Raji (cell line): ENCODE measurements around the gene TRMU.

Source experiments
- POLR2A ChIP-seq: IDR thresholded peaks from 2 replicates; pipeline ENCODE4 v1.6.1; 2011; ENCODE audit warnings: low read depth, low read length, control low read depth; ENCODE audit not compliant: insufficient read depth

TRMU gene

DNA sequence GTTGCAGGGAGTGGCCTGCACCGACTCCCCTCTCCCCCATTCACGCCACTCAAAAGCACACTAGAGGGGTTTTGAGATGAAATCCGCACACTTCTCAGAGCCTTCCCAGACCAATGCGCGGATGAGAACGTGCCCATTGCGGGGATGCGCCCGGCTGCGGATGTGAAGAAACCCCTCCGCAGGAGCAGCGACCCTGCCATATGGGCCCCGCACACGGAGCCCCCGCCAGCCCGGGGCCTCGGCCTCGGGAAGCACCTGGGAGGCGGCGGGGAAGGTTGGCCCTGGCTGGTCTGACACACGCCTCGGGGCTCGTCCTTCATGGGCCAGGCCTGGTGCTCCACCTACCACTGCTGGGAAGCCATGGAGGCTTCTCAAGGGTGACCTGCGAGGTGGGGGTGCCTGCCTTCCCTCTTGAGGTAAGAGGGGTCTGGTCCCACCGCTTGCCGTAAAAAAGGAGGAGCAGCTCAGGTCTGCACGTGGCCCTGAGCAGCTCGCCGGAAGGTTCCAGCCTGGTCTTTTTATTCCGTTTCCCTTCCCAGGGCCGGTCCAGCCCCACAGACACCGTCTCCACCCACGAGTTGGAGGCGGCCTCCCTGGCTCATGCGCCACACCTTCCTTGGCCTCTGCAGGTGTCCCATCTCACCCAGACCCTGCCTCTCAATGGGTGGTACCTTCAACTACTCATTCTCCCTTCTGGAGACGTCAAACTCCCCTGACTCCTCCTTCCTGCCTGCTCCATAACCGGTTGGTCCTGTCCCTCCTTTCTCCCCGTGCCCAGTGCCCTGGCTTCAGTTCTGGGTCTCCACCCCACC lies 39.4 kb downstream of the TRMU start:
- TF ChIP-seq POLR2A, result no peak

DNA sequence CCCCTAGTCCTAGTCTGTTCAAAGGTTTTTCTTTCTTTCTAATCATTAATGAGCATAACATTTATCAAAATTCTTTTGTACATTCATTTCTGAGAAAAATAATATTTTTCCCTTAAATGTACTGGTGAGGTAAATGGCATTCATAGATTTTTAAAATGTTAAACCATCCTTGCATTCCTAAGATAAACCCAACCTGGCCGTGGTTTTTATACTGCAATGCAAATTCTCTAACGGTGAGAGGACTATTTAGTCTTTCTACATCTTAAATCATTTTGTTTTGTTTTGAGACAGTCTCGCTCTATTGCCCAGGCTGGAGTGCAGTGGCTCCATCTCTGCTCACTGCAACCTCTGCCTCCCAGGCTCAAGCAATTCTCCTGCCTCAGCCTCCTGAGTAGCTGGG lies 40.6 kb downstream of the TRMU start:
- no peak for TF ChIP-seq POLR2A

DNA sequence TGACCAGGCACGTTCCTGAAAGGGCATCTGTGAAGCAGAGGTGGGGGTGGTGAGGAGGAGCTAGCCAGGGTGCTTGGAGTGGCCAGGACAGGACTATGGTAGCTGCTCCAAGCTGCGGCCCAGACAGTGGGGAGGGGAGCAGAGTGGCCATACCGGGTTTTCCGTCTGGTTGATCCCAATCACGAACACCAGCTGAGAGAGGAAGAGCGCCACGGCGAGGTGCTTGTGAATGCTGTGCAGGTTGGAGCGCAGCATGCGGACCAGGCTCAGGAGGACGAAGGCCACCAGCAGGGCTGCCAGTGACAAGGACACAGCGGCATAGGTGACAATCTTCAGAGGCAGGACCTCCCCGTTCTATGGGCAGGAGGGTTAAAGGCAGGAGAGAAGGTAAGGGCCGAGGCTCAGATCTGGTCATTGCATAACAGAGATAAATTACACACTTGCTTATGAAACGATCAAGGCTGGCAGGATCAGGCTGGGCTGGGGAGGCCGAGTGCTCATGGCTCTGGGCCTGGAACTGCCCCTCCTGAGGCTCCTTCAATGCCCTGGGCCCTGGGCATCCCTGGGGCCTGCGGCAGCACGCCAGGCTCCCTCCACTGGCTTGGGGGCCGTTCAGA lies 41.5 kb downstream of the TRMU start:
- no peak for TF ChIP-seq POLR2A

DNA sequence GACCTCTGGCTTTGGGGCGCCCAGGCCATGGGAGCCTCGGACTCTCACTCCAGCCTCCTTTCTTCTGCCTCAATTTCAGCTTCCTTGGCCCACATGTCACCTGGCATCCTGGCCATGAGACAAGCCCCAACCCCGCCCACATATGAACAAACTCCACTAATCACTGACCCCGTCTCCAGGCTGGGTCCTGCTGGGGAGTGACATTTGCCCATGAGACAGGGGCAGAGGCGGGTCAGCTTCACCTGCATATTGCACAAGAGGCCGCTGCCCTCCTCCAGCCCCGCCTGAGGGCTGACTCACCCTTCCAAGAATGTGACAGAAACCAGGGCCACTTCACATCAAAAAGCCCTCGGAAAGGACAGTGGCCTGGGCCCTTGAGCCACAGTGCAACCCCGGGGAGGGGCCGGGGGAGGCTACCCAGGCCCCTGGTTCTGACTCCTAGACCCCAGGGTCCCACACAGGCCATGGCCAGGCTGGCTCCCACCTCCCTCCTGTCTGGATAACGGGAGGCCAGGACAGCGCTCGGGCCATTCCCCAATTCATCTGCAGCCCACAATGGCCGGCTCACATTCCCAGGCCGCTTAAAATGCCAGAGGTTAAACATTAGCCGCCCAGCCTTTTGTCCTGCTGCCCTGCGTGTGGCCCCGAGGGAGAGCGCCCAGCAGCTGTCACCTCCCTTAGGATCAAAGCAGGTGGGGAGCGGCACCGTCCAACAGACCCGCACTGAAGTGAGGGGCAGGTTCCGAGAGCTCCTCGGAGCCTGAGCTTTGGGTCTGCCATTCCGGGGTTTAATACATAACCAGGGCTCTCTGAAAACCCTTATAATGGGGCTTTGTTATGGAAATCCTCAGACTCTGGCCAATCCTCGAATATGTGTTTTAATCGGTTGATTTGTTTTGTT lies 42.3 kb downstream of the TRMU start:
- no peak for TF ChIP-seq POLR2A

GRCh38 chr22:46378426-46379065 lies 43.0 kb downstream of the TRMU start:
- TF ChIP-seq POLR2A, result no peak

- TF ChIP-seq POLR2A, result no peak
Measured at GRCh38 chr22:46379066-46379930, 43.8 kb downstream of the TRMU start.

DNA sequence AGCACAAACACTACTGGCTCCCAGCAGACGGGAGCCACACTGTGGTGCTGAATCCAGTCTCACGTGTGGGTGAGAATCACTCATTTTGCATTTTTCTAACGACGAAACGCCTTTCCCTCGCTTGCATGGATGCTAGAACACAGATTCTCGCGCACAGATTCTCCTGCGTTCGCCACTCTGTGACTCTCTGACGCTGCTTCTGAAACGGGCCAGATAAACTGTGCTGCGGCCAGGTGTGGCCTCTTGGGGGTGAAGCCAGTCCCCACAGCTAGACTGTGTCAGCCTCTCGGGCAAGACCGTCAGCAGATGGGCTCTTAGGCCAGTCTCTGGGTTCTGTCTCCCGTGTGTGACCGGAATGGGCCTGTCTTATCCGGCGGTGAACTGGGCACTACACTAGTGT lies 44.6 kb downstream of the TRMU start:
- TF ChIP-seq POLR2A, result no peak

DNA sequence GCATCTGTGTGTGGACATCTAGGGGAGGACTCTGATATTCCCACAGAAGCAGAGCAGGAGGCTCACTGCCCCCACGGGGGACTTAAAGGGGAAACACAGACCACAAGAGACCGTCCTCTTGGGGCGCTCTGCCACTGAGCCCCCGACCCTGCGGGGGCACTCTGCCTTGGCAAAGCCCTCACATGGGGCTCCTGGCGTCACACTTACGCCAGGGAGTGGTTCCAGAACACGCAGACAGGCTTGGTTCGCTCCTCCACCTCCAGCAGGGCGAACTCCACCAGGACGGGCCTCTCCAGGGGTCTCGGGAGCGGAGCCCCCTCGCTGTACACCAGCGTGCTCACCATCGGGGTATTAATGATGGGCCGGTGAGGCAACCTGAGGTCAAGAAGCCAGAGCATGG lies 45.1 kb downstream of the TRMU start:
- no peak for TF ChIP-seq POLR2A

GRCh38 chr22:46381142-46381541 lies 45.6 kb downstream of the TRMU start:
- no peak for TF ChIP-seq POLR2A

- no peak for TF ChIP-seq POLR2A
Measured at GRCh38 chr22:46381731-46382130, 46.2 kb downstream of the TRMU start.

DNA sequence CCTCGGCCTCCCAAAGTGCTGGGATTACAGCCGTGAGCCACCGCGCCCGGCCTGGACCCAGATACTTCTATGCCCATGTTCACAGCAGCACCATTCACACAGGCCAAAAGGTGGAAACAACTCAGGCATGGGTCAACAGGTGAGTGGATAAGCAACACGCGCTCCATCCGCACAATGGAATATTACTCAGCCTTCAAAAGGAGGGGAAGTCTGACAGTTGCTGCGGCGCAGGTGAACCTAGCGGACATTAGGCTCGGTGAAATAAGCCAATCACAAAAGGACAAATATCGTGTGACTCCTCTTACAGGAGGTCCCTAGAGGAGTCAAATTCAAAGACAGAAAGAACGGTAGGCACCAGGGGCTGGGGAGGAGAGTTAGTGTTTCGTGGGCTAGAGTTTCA lies 47.0 kb downstream of the TRMU start:
- no peak for TF ChIP-seq POLR2A

DNA sequence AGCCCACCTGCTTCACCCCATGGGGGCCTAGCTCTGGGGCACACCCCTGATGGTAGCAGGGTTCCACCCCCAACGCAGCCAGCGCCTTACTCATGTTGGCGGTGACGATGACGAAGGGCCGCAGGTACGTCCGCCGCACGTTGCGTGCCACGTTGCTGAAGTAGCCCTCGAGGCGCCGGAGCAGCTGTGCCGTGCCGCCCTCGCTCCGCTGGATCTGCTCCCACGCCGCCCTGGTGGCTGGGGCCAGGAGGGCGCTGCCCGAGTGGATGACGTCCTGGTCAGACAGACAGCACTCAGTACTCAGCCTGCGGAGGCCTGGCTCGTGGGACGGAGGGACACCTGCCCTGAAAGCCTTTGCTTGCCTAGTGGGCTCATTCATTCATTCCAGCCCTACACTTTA lies 50.8 kb downstream of the TRMU start:
- TF ChIP-seq POLR2A, result no peak

DNA sequence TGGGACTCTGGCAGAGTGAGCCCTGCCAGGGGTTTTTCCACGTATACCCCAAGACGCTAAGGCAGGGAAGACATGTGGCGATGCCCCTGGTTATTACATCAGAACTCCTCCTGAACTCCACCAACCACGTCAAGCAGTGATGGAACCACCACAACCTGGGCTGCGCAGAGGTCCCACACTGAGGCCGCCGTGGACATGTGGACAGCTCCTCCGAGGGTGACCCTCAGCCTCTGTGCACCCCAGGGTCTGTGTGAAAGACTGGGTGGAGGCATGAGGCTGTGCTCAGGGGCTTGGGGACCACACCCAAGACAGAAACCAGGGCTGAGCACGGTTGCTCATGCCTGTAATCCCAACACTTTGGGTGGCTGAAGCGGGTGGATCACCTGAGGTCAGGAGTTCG lies 52.2 kb downstream of the TRMU start:
- TF ChIP-seq POLR2A, result no peak

DNA sequence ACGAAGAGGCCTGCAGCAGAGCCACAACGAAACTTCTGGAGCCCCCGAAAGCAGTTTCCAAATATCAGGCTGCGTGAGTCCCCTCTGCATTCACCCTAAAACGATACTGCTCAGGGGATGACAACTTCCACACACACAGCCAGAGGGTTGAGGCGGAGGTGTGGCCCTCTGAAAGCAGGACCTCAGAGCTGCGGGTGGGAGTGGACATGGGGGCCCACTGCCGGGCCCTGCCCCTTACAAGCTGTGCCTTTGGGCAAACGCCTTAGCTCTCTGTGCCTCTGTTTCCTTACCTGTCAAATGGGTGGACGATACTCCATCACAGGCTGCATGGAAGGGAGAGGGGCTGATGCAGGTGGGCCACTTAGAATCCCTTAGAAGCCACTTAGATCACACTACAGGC lies 53.1 kb downstream of the TRMU start:
- TF ChIP-seq POLR2A, result no peak
